ENCODE data around the gene BATF. TPM values are rescaled to one million over a fixed set of nuclear protein-coding genes. Genes with fewer than 3 reads are reported as not detected.

Gene BATF
- total and polyA plus RNA-seq, 2 of the 8 experiments (the other 6 are each of a cell fraction or from before 2014, with no cell fraction given) = not detected

DNA sequence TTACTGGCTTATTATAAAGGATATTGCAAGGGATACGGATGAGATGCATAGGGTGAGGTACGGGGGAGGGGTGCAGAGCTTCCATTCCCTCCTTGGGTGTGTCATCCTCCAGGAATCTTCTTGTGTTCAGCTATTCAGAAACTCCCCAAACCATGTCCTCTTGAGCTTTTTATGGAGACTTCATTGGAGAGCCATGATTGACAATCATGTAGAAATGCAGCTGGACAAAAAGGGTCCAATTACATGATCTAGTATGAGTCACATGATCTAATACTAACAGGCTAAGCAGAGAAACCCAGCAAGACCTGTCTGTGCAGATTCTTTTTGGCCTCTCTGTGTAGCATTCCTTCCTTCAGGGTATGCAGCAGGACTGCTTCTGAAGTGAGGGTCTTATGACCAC is 32.2 kb downstream of the BATF start:
- no peak overlapping the region for H4K5ac ChIP-seq (ENCODE audit: insufficient read length, low read depth, low read length)
- no peak overlapping the region for H2BK120ac ChIP-seq (replicated peaks; ENCODE audit: low read depth, low read length)
- H3K79me2 ChIP-seq (ENCODE audit: control insufficient read depth in 1 of 2, insufficient read depth in 2 of 2, low read length in 2 of 2) = no peaks in the 10 kb centered on the region
- H2AFZ ChIP-seq (ENCODE audit: low read length) = no peak overlapping the region
- peaks cover 3% of the 10 kb centered on the region in 2 experiments; a peak in 2 of 4 replicates for H3K9me3 ChIP-seq (ENCODE audit: insufficient read depth in 2 of 2, low read depth in 1 of 2, low read length in 1 of 2)
- POLR2A ChIA-PET (ENCODE audit: partially characterized antibody) = no interaction called here
- H4K8ac ChIP-seq (ENCODE audit: extremely low read depth, insufficient read depth, low read length) = no peak overlapping the region
- H2BK12ac ChIP-seq (ENCODE audit: low read depth, low read length) = no peak overlapping the region
- H2BK20ac ChIP-seq (ENCODE audit: low read length) = no peak overlapping the region
- no peak overlapping the region for H4K91ac ChIP-seq (replicated peaks; ENCODE audit: insufficient read length, low read length)
- no peak overlapping the region for H2BK15ac ChIP-seq (ENCODE audit: low read length)
- no peak overlapping the region for H3K18ac ChIP-seq (ENCODE audit: extremely low read depth, low read length)
- no peaks in the 10 kb centered on the region for H4K20me1 ChIP-seq (replicated peaks in 1 of 2; ENCODE audit: control insufficient read depth in 1 of 2, insufficient read depth in 2 of 2, low read length in 2 of 2)
- 44% methylated on average over 2 of the region's 2 CpGs; no CpG with 5 or more reads in 1 of the 2 experiments for WGBS, 2 experiments (ENCODE audit: extremely low coverage in 1 of 2, insufficient coverage in 1 of 2, insufficient read length in 1 of 2, insufficient replicate concordance in 2 of 2, low coverage in 1 of 2, low lambda C conversion rate in 2 of 2, missing lambda C conversion rate in 1 of 2)
- H2BK5ac ChIP-seq (ENCODE audit: low read depth, low read length) = no peak overlapping the region
- no peaks in the 10 kb centered on the region for H3K79me1 ChIP-seq (ENCODE audit: low read depth, low read length)
- no peak overlapping the region for H2AK5ac ChIP-seq (ENCODE audit: low read depth, low read length)
- no peak overlapping the region for H3K56ac ChIP-seq (replicated peaks; ENCODE audit: insufficient read length, low read depth, low read length)
- no peaks in the 10 kb centered on the region for H3K27me3 ChIP-seq (replicated peaks in 1 of 4; ENCODE audit: control insufficient read depth in 3 of 4, extremely low read depth in 1 of 4, insufficient read depth in 3 of 4, low read length in 3 of 4)
- no peak for FAIRE-seq
- no peak overlapping the region for H3K4ac ChIP-seq (replicated peaks; ENCODE audit: insufficient read length, low read depth, low read length)
- CTCF ChIA-PET (ENCODE audit: partially characterized antibody) = interaction anchor here (0.6 to 1.8 kb wide), 5 partner anchors 30 to 676 kb away, joined by 3 to 6 read pairs (median 3); no protein-coding TSS in a partner anchor
- H3K14ac ChIP-seq (ENCODE audit: insufficient read length) = no peak overlapping the region
- no peaks in the 10 kb centered on the region for H3K36me3 ChIP-seq (ENCODE audit: control insufficient read depth in 2 of 4, insufficient read depth in 4 of 4, low read length in 3 of 4)
- no peak for TF ChIP-seq CEBPB (IDR thresholded peaks at IDR 0.05; ENCODE audit: low read depth, low read length)
- H3K4me2 ChIP-seq (ENCODE audit: insufficient read depth in 1 of 2, low read depth in 2 of 2, low read length in 2 of 2) = no peak overlapping the region
- no peaks in the 10 kb centered on the region; the same call in 1 of the 2 replicates for H3K23me2 ChIP-seq (ENCODE audit: low read depth, low read length)
- no peak overlapping the region for H3K27ac ChIP-seq (ENCODE audit: low read depth, low read length)
- no peak for DNase-seq (ENCODE audit: low read depth in 1 of 2, low spot score in 2 of 2)
- H3K4me3 ChIP-seq (ENCODE audit: extremely low read depth in 1 of 4, insufficient read depth in 2 of 4, low read depth in 3 of 4, low read length in 4 of 4) = no peak overlapping the region
- H3K9ac ChIP-seq (replicated peaks in 1 of 4; ENCODE audit: extremely low read depth in 1 of 4, low read depth in 3 of 4, low read length in 3 of 4) = no peak overlapping the region
- H3K23ac ChIP-seq (ENCODE audit: insufficient read length) = no peak overlapping the region
- H3K4me1 ChIP-seq (replicated peaks in 1 of 4; ENCODE audit: control insufficient read depth in 3 of 4, insufficient read depth in 4 of 4, low read length in 3 of 4) = peaks cover 0 to 9% (median 0%) of the 10 kb centered on the region in 4 experiments; a peak in 1 of 7 replicates

All from H1 (cell line).